ENCODE data around the gene CEBPE. TPM values are rescaled to one million over a fixed set of nuclear protein-coding genes. Genes with fewer than 3 reads are reported as not detected.
A peak's percentile ranks its signal among the peaks of the same experiment; 100 is the strongest.

Gene CEBPE
- polyA plus RNA-seq, 1 of the 3 experiments (the other 2 are of a cell fraction), result not detected

DNA sequence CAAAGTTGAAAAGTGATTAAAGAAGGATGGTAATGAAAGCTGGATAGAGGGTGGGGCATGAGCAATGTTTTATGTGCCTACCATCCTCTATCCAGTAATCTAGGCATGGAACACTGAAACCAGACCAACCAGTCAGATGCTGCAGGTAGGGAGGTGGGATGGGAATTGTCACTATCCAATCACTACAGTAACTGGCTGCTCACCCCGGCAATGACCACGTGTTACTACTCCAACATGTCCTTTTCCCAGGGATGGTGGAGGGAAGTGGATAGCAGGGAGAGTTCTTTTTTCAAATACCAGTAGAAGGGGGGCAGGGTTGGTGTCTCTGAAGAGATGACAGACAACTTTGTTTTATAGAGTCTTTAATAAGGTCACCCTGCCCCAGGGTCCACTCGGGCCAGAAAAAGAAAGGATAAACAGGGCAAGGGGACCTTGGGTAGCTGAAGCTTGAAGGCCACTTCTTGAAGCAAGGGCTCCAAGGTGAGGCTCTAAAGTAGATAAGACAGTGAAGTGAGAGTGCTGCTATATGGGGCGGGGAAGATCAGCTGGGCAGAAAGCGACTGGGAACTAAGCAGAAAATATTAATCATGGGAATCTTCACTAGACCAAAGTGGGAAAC, 47.0 kb downstream of the CEBPE start:
- Histone ChIP-seq H3K9me3 (no peaks in the 10 kb centered on the region), H3K27ac (ENCODE audit: low read depth in 2 of 2, low read length in 1 of 2) (peak overlapping the region; percentile 68 to 87), H3K9ac (peak overlapping the region; percentile 91; the same call in 1 of the 2 replicates), H3K4me2 (peak overlapping the region; percentile 95; the same call in 1 of the 2 replicates), H2AFZ (ENCODE audit: low read depth) (no peak overlapping the region), H3K4me3 (ENCODE audit: low read depth in 2 of 2, low read length in 1 of 2) (peak overlapping the region in 1 of 2 experiments; percentile 63; a peak in 2 of 4 replicates), H3K27me3 (ENCODE audit: insufficient read depth) (no peaks in the 10 kb centered on the region), H3K36me3 (replicated peaks in 1 of 2; ENCODE audit: control insufficient read depth in 1 of 2, insufficient read depth in 2 of 2, low read length in 1 of 2) (peaks cover 51 to 59% of the 10 kb centered on the region in 2 experiments), H3K79me2 (ENCODE audit: insufficient read depth) (peaks cover 71% of the 10 kb centered on the region), H3K4me1 (ENCODE audit: control insufficient read depth in 1 of 2, insufficient read depth in 2 of 2, low read depth in 1 of 2, low read length in 1 of 2) (peaks cover 20 to 35% of the 10 kb centered on the region in 2 experiments), H4K20me1 (ENCODE audit: insufficient read depth) (peaks cover 21% of the 10 kb centered on the region), H3K9me2 (no peaks in the 10 kb centered on the region), H3F3A (replicated peaks; ENCODE audit: insufficient read depth) (peaks cover 32% of the 10 kb centered on the region)
- ChIA-PET CTCF (interaction anchor here (0.7 to 7.7 kb wide), 13 partner anchors 9 to 142 kb away, joined by 3 to 152 read pairs (median 9); partner anchors contain the start of genes ACIN1, C14orf119, CDH24 and PRMT5), POLR2A (interaction anchor here (0.6 to 1.4 kb wide), 7 partner anchors 9 to 1200 kb away, joined by 3 to 7 read pairs (median 4); partner anchors contain the start of genes ACIN1 and C14orf119)
- no peak for DNase-seq
- 47% methylated on average over 5 of the region's 5 CpGs for WGBS (ENCODE audit: low lambda C conversion rate)
- no peak for TF ChIP-seq TAF1 (IDR thresholded peaks at IDR 0.05; ENCODE audit: borderline replicate concordance, low read depth, low read length)
- no peak for TF ChIP-seq POLR2AphosphoS5 (IDR thresholded peaks at IDR 0.05; ENCODE audit: low read depth, low read length)
- TF ChIP-seq, protein P1, sequence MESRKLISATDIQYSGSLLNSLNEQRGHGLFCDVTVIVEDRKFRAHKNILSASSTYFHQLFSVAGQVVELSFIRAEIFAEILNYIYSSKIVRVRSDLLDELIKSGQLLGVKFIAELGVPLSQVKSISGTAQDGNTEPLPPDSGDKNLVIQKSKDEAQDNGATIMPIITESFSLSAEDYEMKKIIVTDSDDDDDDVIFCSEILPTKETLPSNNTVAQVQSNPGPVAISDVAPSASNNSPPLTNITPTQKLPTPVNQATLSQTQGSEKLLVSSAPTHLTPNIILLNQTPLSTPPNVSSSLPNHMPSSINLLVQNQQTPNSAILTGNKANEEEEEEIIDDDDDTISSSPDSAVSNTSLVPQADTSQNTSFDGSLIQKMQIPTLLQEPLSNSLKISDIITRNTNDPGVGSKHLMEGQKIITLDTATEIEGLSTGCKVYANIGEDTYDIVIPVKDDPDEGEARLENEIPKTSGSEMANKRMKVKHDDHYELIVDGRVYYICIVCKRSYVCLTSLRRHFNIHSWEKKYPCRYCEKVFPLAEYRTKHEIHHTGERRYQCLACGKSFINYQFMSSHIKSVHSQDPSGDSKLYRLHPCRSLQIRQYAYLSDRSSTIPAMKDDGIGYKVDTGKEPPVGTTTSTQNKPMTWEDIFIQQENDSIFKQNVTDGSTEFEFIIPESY (IDR thresholded peaks at IDR 0.05; ENCODE audit: borderline replicate concordance, low read depth), result no peak
- TF ChIP-seq EZH2phosphoT487 (IDR thresholded peaks at IDR 0.05; ENCODE audit: borderline replicate concordance, low read depth), result no peak
- TF ChIP-seq, protein P2, sequence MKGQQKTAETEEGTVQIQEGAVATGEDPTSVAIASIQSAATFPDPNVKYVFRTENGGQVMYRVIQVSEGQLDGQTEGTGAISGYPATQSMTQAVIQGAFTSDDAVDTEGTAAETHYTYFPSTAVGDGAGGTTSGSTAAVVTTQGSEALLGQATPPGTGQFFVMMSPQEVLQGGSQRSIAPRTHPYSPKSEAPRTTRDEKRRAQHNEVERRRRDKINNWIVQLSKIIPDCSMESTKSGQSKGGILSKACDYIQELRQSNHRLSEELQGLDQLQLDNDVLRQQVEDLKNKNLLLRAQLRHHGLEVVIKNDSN (IDR thresholded peaks at IDR 0.05; ENCODE audit: borderline replicate concordance, low read depth), result no peak

DNA sequence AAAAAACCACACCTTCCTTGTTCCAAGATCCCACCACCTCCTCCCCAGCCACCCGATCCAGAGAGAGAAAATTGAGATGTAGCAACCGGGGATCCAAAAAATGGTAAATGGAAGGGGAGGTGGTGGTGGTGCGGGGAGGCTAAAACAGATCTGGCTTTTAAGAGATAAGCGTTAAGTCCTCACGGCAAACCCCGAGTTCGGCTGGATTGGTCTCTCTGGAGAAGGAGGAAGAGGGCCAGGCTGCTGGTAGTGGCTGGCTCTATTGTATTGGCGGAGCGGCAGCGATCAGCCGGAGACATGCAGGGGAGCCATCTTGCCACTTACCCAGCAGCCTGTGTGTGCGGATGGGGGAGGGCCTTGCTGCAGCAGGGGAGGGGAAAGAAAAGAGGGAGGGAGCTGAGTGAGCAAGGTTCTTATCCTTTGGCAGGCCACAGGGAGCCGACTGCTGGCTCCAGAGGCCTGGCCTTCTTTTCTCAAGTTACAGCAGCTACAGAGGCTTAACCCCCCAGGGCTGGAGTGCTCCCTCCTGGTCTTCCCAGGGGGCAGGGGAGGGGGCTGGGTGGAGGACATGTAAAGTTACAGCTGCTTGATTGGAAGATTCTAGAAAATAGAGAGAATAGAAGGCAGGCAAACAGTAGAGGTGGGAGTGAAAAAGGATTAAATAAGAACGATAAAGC, 47.7 kb downstream of the CEBPE start:
- peak; percentile 88 for DNase-seq
- H3K4me1 ChIP-seq (ENCODE audit: control insufficient read depth in 1 of 2, insufficient read depth in 2 of 2, low read depth in 1 of 2, low read length in 1 of 2), result peaks cover 20 to 35% of the 10 kb centered on the region in 2 experiments
- H2AFZ ChIP-seq (ENCODE audit: low read depth), result no peak overlapping the region
- peak overlapping the region; percentile 68 to 87 for H3K27ac ChIP-seq (ENCODE audit: low read depth in 2 of 2, low read length in 1 of 2)
- WGBS (ENCODE audit: low lambda C conversion rate), result 2% methylated on average over 12 of the region's 14 CpGs
- H3K36me3 ChIP-seq (replicated peaks in 1 of 2; ENCODE audit: control insufficient read depth in 1 of 2, insufficient read depth in 2 of 2, low read length in 1 of 2), result peaks cover 47 to 59% of the 10 kb centered on the region in 2 experiments
- peak overlapping the region; percentile 95 for H3K4me2 ChIP-seq
- H3K9ac ChIP-seq, result peak overlapping the region; percentile 91
- peaks cover 71% of the 10 kb centered on the region for H3K79me2 ChIP-seq (ENCODE audit: insufficient read depth)
- no peaks in the 10 kb centered on the region for H3K9me3 ChIP-seq
- ChIA-PET CTCF (interaction anchor here (0.9 to 7.7 kb wide), 15 partner anchors 10 to 141 kb away, joined by 3 to 152 read pairs (median 6); partner anchors contain the start of genes CDH24, HAUS4 and PRMT5), POLR2A (interaction anchor here (0.6 to 1.4 kb wide), 7 partner anchors 9 to 1201 kb away, joined by 3 to 7 read pairs (median 4); partner anchors contain the start of genes ACIN1 and C14orf119)
- peaks cover 27% of the 10 kb centered on the region for H4K20me1 ChIP-seq (ENCODE audit: insufficient read depth)
- H3K4me3 ChIP-seq (ENCODE audit: low read depth in 2 of 2, low read length in 1 of 2), result peak overlapping the region; percentile 63 to 85
- no peaks in the 10 kb centered on the region for H3K27me3 ChIP-seq (ENCODE audit: insufficient read depth)
- no peaks in the 10 kb centered on the region for H3K9me2 ChIP-seq
- H3F3A ChIP-seq (replicated peaks; ENCODE audit: insufficient read depth), result peaks cover 32% of the 10 kb centered on the region
- TF ChIP-seq RFX5 (IDR thresholded peaks at IDR 0.05; ENCODE audit: low read length) (no peak), EP300 (IDR thresholded peaks at IDR 0.05; ENCODE audit: borderline replicate concordance in 1 of 2, low read depth in 1 of 2, low read length in 1 of 2) (0 out of 4 replicates have a peak, but pooled peaks of 1 of the 2 experiments have one; percentile 19), GABPA (IDR thresholded peaks at IDR 0.05; ENCODE audit: low read depth) (no peak), NRF1 (IDR thresholded peaks at IDR 0.05; ENCODE audit: low read depth, low read length) (no peak), YY1 (IDR thresholded peaks at IDR 0.05; ENCODE audit: low read depth) (peak; percentile 92), RAD21 (IDR thresholded peaks at IDR 0.05; ENCODE audit: low read length) (no peak), RXRA (IDR thresholded peaks at IDR 0.05; ENCODE audit: borderline replicate concordance, low read depth) (peak; percentile 27; the same call in 1 of the 2 replicates), ELF1 (IDR thresholded peaks at IDR 0.05) (no peak; the same call in 1 of the 2 replicates), TAF1 (IDR thresholded peaks at IDR 0.05; ENCODE audit: borderline replicate concordance, low read depth, low read length) (peak; percentile 97)
- TF ChIP-seq, protein P3, sequence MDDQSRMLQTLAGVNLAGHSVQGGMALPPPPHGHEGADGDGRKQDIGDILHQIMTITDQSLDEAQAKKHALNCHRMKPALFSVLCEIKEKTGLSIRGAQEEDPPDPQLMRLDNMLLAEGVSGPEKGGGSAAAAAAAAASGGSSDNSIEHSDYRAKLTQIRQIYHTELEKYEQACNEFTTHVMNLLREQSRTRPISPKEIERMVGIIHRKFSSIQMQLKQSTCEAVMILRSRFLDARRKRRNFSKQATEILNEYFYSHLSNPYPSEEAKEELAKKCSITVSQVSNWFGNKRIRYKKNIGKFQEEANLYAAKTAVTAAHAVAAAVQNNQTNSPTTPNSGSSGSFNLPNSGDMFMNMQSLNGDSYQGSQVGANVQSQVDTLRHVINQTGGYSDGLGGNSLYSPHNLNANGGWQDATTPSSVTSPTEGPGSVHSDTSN (IDR thresholded peaks at IDR 0.05), result peak; percentile 15; the same call in 1 of the 2 replicates
- TF ChIP-seq, protein P4, sequence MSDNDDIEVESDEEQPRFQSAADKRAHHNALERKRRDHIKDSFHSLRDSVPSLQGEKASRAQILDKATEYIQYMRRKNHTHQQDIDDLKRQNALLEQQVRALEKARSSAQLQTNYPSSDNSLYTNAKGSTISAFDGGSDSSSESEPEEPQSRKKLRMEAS (IDR thresholded peaks at IDR 0.05; ENCODE audit: low read depth), result peak; percentile 61; the same call in 1 of the 2 replicates
- TF ChIP-seq, protein P5, sequence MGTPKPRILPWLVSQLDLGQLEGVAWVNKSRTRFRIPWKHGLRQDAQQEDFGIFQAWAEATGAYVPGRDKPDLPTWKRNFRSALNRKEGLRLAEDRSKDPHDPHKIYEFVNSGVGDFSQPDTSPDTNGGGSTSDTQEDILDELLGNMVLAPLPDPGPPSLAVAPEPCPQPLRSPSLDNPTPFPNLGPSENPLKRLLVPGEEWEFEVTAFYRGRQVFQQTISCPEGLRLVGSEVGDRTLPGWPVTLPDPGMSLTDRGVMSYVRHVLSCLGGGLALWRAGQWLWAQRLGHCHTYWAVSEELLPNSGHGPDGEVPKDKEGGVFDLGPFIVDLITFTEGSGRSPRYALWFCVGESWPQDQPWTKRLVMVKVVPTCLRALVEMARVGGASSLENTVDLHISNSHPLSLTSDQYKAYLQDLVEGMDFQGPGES (IDR thresholded peaks at IDR 0.05; ENCODE audit: low read depth, low read length), result no peak
- TF ChIP-seq, protein P1 (IDR thresholded peaks at IDR 0.05; ENCODE audit: borderline replicate concordance, low read depth), result no peak

Measured in SK-N-SH (cell line).